Fibroblast of villous mesenchyme (primary cell): ENCODE measurements around the gene ZNF821. TPM values are rescaled to one million over a fixed set of nuclear protein-coding genes. Genes with fewer than 3 reads are reported as not detected.

ENCODE experiments used
- DNase-seq: peaks from one replicate; pipeline ENCODE4 v3.0.0-alpha.2; 2010; ENCODE audit warnings: low read depth
- H3K4me3 ChIP-seq: 2 replicates; pipeline ENCODE4 v1.5.1; 2011; ENCODE audit warnings: low read depth, mild to moderate bottlenecking, low read length
- CTCF ChIP-seq: IDR thresholded peaks from 2 replicates; pipeline ENCODE4 v1.5.1; 2012; ENCODE audit warnings: low read depth, mild to moderate bottlenecking, low read length; ENCODE audit not compliant: insufficient read depth
- total RNA-seq: library from RNA; depleted of rRNA; stranded (reverse); fragments of >200 nt; gene quantifications from 2 replicates; pipeline ENCODE4 v1.2.3, GENCODE V29; 2012

Gene ZNF821
- 3.9 and 7.7 TPM in 2 replicates for total RNA-seq

- peak within 1 kb of the TSS; percentile 89 for H3K4me3 ChIP-seq
- TF ChIP-seq CTCF = peak; percentile 54
Observed at GRCh38 chr16:71883849-71884638, at the start of gene ZNF821. Gene ZNF821 (minus strand): TSS chr16:71884182. CDS start chr16:71879946, 4,236 bp downstream.

GRCh38 chr16:71933017-71933416 lies 49.0 kb upstream of the ZNF821 start:
- DNase-seq = no peak
- no peak for TF ChIP-seq CTCF
- H3K4me3 ChIP-seq = no peak overlapping the region

More at GRCh38 chr16:71883849-71884638, at the start of gene ZNF821:
- DNase-seq = peak; percentile 71

- TF ChIP-seq CTCF = no peak
- no peak for DNase-seq
- no peak overlapping the region for H3K4me3 ChIP-seq
Observed at GRCh38 chr16:71931599-71931998, 47.6 kb upstream of the ZNF821 start.

- TF ChIP-seq CTCF = no peak
- no peak for DNase-seq
- H3K4me3 ChIP-seq = no peak overlapping the region
Observed at GRCh38 chr16:71931001-71931400, 47.0 kb upstream of the ZNF821 start.

GRCh38 chr16:71930013-71930563 lies 46.1 kb upstream of the ZNF821 start:
- H3K4me3 ChIP-seq = no peak overlapping the region
- TF ChIP-seq CTCF = no peak
- DNase-seq = no peak

- DNase-seq = peak; percentile 79
- no peak overlapping the region for H3K4me3 ChIP-seq
- no peak for TF ChIP-seq CTCF
Observed at GRCh38 chr16:71929048-71929447, 45.1 kb upstream of the ZNF821 start.
